NAMALWA (cell line): ENCODE results near the gene NXPH3.

Experiments used
- DNase-seq: peaks from one replicate; pipeline ENCODE4 v3.0.0-alpha.2; 2015; ENCODE audit warnings: low spot score

NXPH3 gene

GRCh38 chr17:49629447-49629846 lies 53.8 kb downstream of the NXPH3 start:
- no peak for DNase-seq

GRCh38 chr17:49630113-49630900 lies 54.6 kb downstream of the NXPH3 start:
- no peak for DNase-seq

- no peak for DNase-seq
Observed at GRCh38 chr17:49631496-49631895, 55.8 kb downstream of the NXPH3 start.
